Fibroblast of the aortic adventitia (primary cell): ENCODE results near the gene ZNF275. TPM values are rescaled to one million over a fixed set of nuclear protein-coding genes. Genes with fewer than 3 reads are reported as not detected.
A peak's percentile ranks its signal among the peaks of the same experiment; 100 is the strongest.

Experiments used
- DNase-seq: peaks from one replicate; pipeline ENCODE4 v3.0.0-alpha.2; 2010; ENCODE audit warnings: low read depth
- H3K4me3 ChIP-seq: 2 replicates; pipeline ENCODE4 v1.5.1; 2011; ENCODE audit warnings: low read depth, mild to moderate bottlenecking, control low read depth, low read length, moderate library complexity
- total RNA-seq: library from RNA; depleted of rRNA; stranded (reverse); fragments of >200 nt; gene quantifications from 2 replicates; pipeline ENCODE4 v1.2.3, GENCODE V29; 2012; ENCODE audit warnings: low replicate concordance
- TF ChIP-seq, protein P1 (sequence below): IDR thresholded peaks from 2 replicates; pipeline ENCODE4 v1.5.1; 2011; ENCODE audit warnings: mild to moderate bottlenecking, low read length, control low read depth, inconsistent platforms; ENCODE audit not compliant: insufficient read depth

Gene ZNF275
- total RNA-seq, 1 donor: 10.1 TPM

DNA sequence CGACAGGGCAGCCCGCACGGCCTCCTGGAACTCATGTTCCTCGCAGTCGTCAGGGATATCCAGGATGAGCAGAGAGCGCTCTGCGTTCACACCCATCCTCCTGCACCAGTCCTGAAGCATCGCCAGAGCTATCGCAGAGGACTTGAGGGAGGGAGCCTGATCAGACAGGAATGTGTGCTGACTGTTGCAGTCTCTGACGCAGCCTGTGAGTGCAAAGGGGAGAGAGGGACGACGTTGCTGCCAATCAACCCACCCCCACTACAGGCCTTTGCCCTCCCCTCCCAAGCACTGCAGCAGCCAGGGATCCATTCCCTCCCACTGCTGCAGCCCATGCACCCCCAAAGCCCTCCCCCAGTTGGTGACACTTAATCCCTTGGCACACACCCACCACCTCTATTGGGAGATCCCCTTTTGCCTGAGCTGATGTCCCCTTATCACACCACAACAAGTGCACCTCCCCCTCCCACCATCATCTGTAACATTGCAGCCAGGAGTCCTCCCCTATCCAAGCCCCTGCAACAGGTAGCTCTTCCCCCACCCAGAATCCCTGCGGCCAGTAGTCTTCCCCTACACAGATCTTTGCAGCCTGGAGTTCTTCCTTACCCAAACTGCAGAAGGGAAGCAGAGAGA lies 13.3 kb upstream of the ZNF275 start:
- no peak for DNase-seq
- TF ChIP-seq, protein P1, sequence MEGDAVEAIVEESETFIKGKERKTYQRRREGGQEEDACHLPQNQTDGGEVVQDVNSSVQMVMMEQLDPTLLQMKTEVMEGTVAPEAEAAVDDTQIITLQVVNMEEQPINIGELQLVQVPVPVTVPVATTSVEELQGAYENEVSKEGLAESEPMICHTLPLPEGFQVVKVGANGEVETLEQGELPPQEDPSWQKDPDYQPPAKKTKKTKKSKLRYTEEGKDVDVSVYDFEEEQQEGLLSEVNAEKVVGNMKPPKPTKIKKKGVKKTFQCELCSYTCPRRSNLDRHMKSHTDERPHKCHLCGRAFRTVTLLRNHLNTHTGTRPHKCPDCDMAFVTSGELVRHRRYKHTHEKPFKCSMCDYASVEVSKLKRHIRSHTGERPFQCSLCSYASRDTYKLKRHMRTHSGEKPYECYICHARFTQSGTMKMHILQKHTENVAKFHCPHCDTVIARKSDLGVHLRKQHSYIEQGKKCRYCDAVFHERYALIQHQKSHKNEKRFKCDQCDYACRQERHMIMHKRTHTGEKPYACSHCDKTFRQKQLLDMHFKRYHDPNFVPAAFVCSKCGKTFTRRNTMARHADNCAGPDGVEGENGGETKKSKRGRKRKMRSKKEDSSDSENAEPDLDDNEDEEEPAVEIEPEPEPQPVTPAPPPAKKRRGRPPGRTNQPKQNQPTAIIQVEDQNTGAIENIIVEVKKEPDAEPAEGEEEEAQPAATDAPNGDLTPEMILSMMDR: no peak

GRCh38 chrX:153321381-153322124 lies 12.4 kb upstream of the ZNF275 start, which contains the start of gene PNMA6F:
Gene PNMA6F (minus strand): TSS chrX:153321767. CDS start chrX:153320674, 1,093 bp downstream.
- TF ChIP-seq, protein P1: no peak
- DNase-seq: no peak
- H3K4me3 ChIP-seq: no peak within 1 kb of the TSS

More for the DNA sequence above, 13.3 kb upstream of the ZNF275 start:
- no peak overlapping the region for H3K4me3 ChIP-seq

- DNase-seq: no peak
- TF ChIP-seq, protein P1: no peak
- H3K4me3 ChIP-seq: no peak overlapping the region
Measured at GRCh38 chrX:153327561-153327960, 6.4 kb upstream of the ZNF275 start.

GRCh38 chrX:153333266-153333665 lies 687 bp upstream of the ZNF275 start:
- H3K4me3 ChIP-seq: no peak overlapping the region
- TF ChIP-seq, protein P1: no peak
- DNase-seq: peak; percentile 70

DNA sequence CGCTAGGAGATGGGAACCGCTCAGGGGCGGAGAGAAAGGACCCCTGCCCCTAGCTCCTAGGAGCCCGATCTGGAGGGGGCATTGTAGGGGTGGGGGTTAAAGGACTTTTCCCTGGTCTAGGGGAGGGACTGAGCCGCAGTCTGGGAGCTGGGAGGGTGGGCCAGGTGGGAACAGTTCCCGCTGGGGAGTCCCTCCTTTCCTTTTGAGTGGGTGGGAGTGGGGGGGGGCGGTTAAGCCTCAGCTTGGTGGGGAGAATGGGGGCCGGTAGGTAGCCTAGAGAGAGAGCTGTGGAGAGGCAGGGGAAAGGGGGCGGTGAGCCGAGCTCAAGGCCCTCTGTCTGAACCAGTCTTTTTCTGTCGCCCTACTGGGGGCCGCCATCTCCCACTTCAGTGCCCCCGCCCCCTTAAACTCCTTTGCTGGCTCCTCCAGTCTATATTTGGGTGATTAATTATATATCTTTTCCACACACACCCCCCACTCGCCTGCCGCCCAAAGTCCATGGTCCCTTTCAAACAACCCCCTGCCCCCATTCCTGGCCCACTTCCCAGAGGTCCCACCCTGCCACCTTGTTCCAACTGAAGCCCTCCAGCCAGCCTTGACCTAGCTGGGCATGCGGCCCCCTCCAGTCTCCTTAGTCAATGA lies 822 bp downstream of the ZNF275 start:
- DNase-seq: no peak
- TF ChIP-seq, protein P1: no peak
- peak overlapping the region; percentile 77 for H3K4me3 ChIP-seq

DNA sequence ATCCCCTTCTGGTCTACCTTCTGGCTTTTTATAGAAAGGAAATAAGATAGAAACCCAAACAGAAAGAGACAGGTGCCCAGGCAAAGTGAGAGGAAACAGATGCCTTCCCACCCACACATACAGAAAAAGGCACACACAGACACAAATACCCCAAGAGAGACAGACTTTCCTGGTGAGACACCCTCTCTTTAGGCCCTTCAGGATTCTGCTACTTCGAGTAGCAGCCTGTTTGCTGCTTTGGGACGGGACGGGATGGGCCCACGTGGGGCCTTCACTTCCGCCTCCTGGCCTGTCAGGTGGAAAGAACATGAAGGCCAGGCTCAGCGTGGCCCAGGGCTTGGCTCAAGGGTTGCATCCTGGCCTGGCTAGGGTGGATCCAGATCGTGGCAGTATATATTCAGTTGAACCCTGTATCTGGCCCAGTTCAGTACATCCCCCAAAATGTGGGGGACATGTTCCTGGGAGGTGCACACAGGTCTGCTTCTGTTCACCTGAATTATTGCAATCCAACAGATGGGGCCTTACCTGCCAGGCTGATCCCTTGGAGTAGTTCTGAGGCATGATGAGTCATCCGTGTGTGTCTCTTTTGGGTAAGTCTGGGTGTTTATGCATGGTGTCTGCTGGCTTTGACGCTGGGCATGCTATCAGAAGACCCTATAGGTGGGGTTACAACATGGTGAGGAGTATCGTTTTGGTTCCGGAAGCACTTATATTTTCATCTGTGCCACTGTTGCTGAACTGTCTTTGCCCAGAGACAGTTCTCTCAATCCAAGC lies 2.4 kb downstream of the ZNF275 start:
- no peak overlapping the region for H3K4me3 ChIP-seq
- no peak for DNase-seq
- TF ChIP-seq, protein P1: no peak
